OCI-LY3 (cell line): ENCODE results near the gene ABLIM2.

Source experiments
- H2AFZ ChIP-seq: fragments of 200-600, 300-600 bp; shearing (Covaris generic); 2 replicates; pipeline ENCODE4 v1.6.0; 2014; ENCODE audit warnings: antibody characterized with exemption, low read depth, low read length
- H3K27ac ChIP-seq: fragments of 200-600, 300-600 bp; sonication (generic); 2 replicates; pipeline ENCODE4 v1.5.1; 2014; ENCODE audit warnings: mild to moderate bottlenecking, low read length, moderate library complexity, mixed read lengths
- H3K27me3 ChIP-seq: fragments of 200-600, 300-600 bp; sonication (generic); 2 replicates; pipeline ENCODE4 v1.6.1; 2014; ENCODE audit warnings: low read depth, low read length, mixed read lengths
- H3K36me3 ChIP-seq: fragments of 200-600, 300-600 bp; sonication (generic); replicated peaks from 2 replicates; pipeline ENCODE3; 2014; ENCODE audit warnings: low read depth, low read length, mixed read lengths
- H3K4me1 ChIP-seq: fragments of 300-600, 200-600 bp; sonication (generic); 2 replicates; pipeline ENCODE4 v1.6.1; 2014; ENCODE audit warnings: low read length, mixed read lengths
- H3K4me2 ChIP-seq: fragments of 200-600, 300-600 bp; sonication (generic); 2 replicates; pipeline ENCODE4 v1.6.1; 2014; ENCODE audit warnings: low read length, mixed read lengths
- H3K4me3 ChIP-seq: fragments of 300-600, 200-600 bp; sonication (generic); 2 replicates; pipeline ENCODE4 v1.5.1; 2014; ENCODE audit warnings: antibody characterized with exemption, mild to moderate bottlenecking, low read length, moderate library complexity
- H3K79me2 ChIP-seq: fragments of 300-600, 200-600 bp; shearing (Covaris generic); 2 replicates; pipeline ENCODE4 v1.6.1; 2014; ENCODE audit warnings: mild to moderate bottlenecking, low read length, mixed read lengths
- H3K9ac ChIP-seq: fragments of 300-600, 200-600 bp; shearing (Covaris generic); 2 replicates; pipeline ENCODE4 v1.6.0; 2014; ENCODE audit warnings: mild to moderate bottlenecking, low read length, moderate library complexity
- H3K9me3 ChIP-seq: fragments of 200-600, 300-600 bp; shearing (Covaris generic); 2 replicates; pipeline ENCODE4 v1.6.1; 2014; ENCODE audit warnings: low read length, mixed read lengths; ENCODE audit not compliant: insufficient read depth
- H4K20me1 ChIP-seq: fragments of 200-600, 300-600 bp; sonication (generic); 2 replicates; pipeline ENCODE4 v1.6.1; 2016; ENCODE audit warnings: low read length, mixed read lengths; ENCODE audit not compliant: insufficient read depth
- EZH2phosphoT487 ChIP-seq: fragments of 200-600 bp; shearing (Covaris generic); IDR thresholded peaks from 2 replicates; pipeline ENCODE4 v1.6.1; 2018; ENCODE audit warnings: antibody characterized with exemption, mixed run types, low read depth
- TF ChIP-seq, protein P1 (sequence below): fragments of 200-600, 300-600 bp; sonication (generic); IDR thresholded peaks from 2 replicates; pipeline ENCODE4 v1.5.1; 2014; ENCODE audit warnings: antibody characterized with exemption, low read length, low read depth

The ABLIM2 gene

DNA sequence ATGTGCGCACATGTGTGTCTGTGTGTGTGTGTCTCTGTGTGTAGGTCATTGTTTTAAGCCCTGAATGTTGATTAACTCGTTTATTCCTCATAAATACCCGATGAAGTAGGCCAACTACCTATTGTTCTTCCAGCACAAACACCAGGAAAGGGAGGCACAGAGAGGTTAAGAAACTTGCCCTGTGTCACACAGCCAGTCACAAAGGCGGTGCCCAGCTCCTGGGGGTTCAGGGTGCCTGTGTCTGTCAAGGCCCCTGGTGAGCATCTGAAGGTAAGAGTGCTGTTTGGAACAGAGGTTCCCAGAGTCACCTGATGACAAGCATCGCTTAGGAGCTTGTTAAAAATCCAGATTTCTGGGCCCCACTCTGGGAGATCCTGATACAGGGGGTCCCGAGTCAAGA lies 22.5 kb upstream of the ABLIM2 start:
- no peak overlapping the region for H3K4me2 ChIP-seq
- H3K4me1 ChIP-seq = peaks cover 3% of the 10 kb centered on the region; the same call in 1 of the 2 replicates
- no peaks in the 10 kb centered on the region for H4K20me1 ChIP-seq
- no peak overlapping the region for H3K9ac ChIP-seq
- no peak for TF ChIP-seq EZH2phosphoT487
- TF ChIP-seq, protein P1, sequence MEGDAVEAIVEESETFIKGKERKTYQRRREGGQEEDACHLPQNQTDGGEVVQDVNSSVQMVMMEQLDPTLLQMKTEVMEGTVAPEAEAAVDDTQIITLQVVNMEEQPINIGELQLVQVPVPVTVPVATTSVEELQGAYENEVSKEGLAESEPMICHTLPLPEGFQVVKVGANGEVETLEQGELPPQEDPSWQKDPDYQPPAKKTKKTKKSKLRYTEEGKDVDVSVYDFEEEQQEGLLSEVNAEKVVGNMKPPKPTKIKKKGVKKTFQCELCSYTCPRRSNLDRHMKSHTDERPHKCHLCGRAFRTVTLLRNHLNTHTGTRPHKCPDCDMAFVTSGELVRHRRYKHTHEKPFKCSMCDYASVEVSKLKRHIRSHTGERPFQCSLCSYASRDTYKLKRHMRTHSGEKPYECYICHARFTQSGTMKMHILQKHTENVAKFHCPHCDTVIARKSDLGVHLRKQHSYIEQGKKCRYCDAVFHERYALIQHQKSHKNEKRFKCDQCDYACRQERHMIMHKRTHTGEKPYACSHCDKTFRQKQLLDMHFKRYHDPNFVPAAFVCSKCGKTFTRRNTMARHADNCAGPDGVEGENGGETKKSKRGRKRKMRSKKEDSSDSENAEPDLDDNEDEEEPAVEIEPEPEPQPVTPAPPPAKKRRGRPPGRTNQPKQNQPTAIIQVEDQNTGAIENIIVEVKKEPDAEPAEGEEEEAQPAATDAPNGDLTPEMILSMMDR = no peak
- H3K9me3 ChIP-seq = no peaks in the 10 kb centered on the region
- H3K36me3 ChIP-seq = no peaks in the 10 kb centered on the region
- H2AFZ ChIP-seq = no peak overlapping the region
- H3K4me3 ChIP-seq = no peak overlapping the region
- no peaks in the 10 kb centered on the region for H3K79me2 ChIP-seq
- no peaks in the 10 kb centered on the region for H3K27me3 ChIP-seq
- H3K27ac ChIP-seq = no peak overlapping the region

DNA sequence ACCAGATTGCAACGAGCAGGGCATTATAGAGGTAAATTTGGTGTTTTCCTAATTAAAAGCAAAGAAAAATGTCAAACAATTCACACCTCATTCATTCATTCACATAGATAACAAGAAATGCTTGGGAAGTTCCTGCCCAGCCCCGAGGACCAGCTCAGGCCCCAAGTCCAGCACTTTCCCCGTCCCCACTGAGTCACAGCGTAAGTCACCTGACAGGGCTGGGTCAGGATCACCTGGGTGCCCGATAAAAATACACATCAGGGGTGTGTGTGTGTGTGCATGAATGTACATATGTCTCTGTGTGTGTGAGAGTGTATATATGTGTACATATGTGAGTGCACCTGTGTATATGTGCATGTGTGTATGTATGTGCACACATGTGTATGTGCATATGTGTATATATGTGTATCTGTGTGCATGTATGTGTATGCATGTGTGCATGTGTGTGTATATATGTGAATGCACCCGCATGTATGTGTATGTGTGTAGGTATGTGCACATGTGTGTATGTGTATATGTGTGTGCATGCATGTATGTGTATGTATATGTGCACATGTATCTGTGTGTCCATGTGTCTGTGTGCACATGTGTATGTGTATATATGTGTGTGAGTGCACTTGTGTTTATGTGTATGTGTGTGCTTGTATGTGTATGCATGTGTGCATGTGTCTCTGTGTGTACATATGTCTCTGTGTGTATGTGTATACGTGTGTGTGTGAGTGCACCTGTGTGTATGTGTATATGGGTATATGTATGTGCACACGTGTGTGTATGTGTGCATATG lies 21.9 kb upstream of the ABLIM2 start:
- H3K4me3 ChIP-seq = no peak overlapping the region
- H2AFZ ChIP-seq = no peak overlapping the region
- no peaks in the 10 kb centered on the region for H4K20me1 ChIP-seq
- H3K36me3 ChIP-seq = no peaks in the 10 kb centered on the region
- H3K9ac ChIP-seq = no peak overlapping the region
- no peak overlapping the region for H3K4me2 ChIP-seq
- peaks cover 3% of the 10 kb centered on the region; the same call in 1 of the 2 replicates for H3K4me1 ChIP-seq
- TF ChIP-seq, protein P1 = no peak
- TF ChIP-seq EZH2phosphoT487 = no peak
- H3K27me3 ChIP-seq = 0 out of 2 replicates have a peak, but pooled peaks cover 4% of the 10 kb centered on the region
- H3K79me2 ChIP-seq = no peaks in the 10 kb centered on the region
- H3K9me3 ChIP-seq = no peaks in the 10 kb centered on the region
- H3K27ac ChIP-seq = no peak overlapping the region

DNA sequence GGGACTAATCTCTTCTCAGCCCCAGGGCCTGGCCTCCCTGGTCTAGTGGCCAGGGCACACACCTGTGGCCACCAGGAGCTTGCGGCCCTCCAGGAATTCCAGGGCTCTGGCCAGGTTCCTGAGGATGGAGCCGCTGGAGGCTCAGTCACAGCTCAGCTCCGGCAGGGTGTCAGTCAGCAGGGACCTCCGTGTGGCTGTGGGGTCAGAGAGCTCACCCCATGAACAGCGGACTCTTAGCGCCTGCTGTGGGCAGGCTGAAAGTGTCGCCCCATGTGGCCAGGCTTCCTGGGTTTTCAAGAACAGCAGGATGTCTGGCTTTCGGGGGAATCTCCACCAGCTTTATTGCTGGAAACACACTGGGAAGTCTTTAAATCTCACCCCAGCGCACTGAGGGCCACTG lies 21.2 kb upstream of the ABLIM2 start:
- no peak for TF ChIP-seq EZH2phosphoT487
- TF ChIP-seq, protein P1 = no peak
- no peak overlapping the region for H2AFZ ChIP-seq

DNA sequence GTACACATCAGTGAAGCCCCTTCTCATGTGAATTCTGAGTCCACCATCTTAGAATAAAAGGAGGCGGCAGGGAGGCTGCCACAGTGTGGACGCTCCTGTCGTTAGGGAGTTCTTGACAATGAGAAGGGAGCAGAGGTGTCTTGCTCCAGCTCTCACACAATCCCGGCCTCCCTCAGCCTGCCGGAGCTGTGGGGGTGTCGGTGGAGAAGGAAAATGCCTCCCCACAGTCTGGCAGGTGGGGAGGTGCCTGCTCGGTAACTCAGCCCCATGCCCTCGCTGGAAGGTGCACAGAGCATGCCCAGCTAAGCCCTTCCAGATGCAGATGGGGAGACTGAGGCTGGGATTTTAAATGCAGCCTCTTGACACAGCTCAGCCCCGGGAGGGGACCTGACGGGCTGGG lies 20.5 kb upstream of the ABLIM2 start:
- 0 out of 2 replicates have a peak, but pooled peaks cover 6% of the 10 kb centered on the region for H3K27me3 ChIP-seq
- no peak overlapping the region for H3K4me3 ChIP-seq
- H3K4me2 ChIP-seq = no peak overlapping the region
- H3K9me3 ChIP-seq = no peaks in the 10 kb centered on the region
- H3K4me1 ChIP-seq = peaks cover 3% of the 10 kb centered on the region; the same call in 1 of the 2 replicates
- no peak overlapping the region for H2AFZ ChIP-seq
- H3K9ac ChIP-seq = no peak overlapping the region
- no peak for TF ChIP-seq EZH2phosphoT487
- TF ChIP-seq, protein P1 = no peak
- H3K79me2 ChIP-seq = no peaks in the 10 kb centered on the region
- no peak overlapping the region for H3K27ac ChIP-seq
- H3K36me3 ChIP-seq = no peaks in the 10 kb centered on the region
- H4K20me1 ChIP-seq = no peaks in the 10 kb centered on the region

More for the DNA sequence above, 21.2 kb upstream of the ABLIM2 start:
- Histone ChIP-seq H3K27ac (no peak overlapping the region), H3K4me2 (no peak overlapping the region), H3K9me3 (no peaks in the 10 kb centered on the region), H3K4me1 (peaks cover 3% of the 10 kb centered on the region; the same call in 1 of the 2 replicates), H3K4me3 (no peak overlapping the region), H3K9ac (no peak overlapping the region), H3K27me3 (0 out of 2 replicates have a peak, but pooled peaks cover 6% of the 10 kb centered on the region), H3K79me2 (no peaks in the 10 kb centered on the region), H3K36me3 (no peaks in the 10 kb centered on the region), H4K20me1 (no peaks in the 10 kb centered on the region)
